SK-N-SH treated with all-trans-retinoic acid at 6 μM for 48 hours (cell line): ENCODE measurements around the gene SLC39A2.
A peak's percentile ranks its signal among the peaks of the same experiment; 100 is the strongest.

Experiments
- ATAC-seq: fragments of 200-7000 bp; cut with Tn5 transposase; 3 replicates; pipeline ENCODE4 v1.9.1; 2020; ENCODE audit warnings: mild to moderate bottlenecking, moderate library complexity
- BACH2 ChIP-seq: fragments of 250-450 bp; sonication (Bioruptor Pico); IDR thresholded peaks from 2 replicates; pipeline ENCODE4 v1.9.0; 2021; ENCODE audit warnings: mild to moderate bottlenecking, borderline replicate concordance
- CREB5 ChIP-seq: fragments of 250-450 bp; sonication (Bioruptor Pico); IDR thresholded peaks from 2 replicates; pipeline ENCODE4 v1.5.1; 2020; ENCODE audit warnings: low read depth, mild to moderate bottlenecking, moderate library complexity
- CSRNP3 ChIP-seq: fragments of 250-450 bp; sonication (Bioruptor Pico); IDR thresholded peaks from 2 replicates; pipeline ENCODE4 v1.5.1; 2021; ENCODE audit warnings: mild to moderate bottlenecking, moderate library complexity
- GLIS3 ChIP-seq: fragments of 250-450 bp; sonication (Bioruptor Pico); IDR thresholded peaks from 2 replicates; pipeline ENCODE4 v1.5.0; 2020; ENCODE audit warnings: mild to moderate bottlenecking, moderate library complexity
- OSR1 ChIP-seq: fragments of 250-450 bp; sonication (Bioruptor Pico); IDR thresholded peaks from 2 replicates; pipeline ENCODE4 v1.8.0; 2022; ENCODE audit warnings: moderate library complexity, mild to moderate bottlenecking, inconsistent platforms
- PPARA ChIP-seq: fragments of 250-450 bp; sonication (Bioruptor Pico); IDR thresholded peaks from 2 replicates; pipeline ENCODE4 v1.5.0; 2020; ENCODE audit warnings: mild to moderate bottlenecking, borderline replicate concordance
- RARB ChIP-seq: fragments of 250-450 bp; sonication (Bioruptor Pico); IDR thresholded peaks from 2 replicates; pipeline ENCODE4 v1.8.0; 2021; ENCODE audit warnings: mild to moderate bottlenecking, moderate library complexity
- TOX ChIP-seq: fragments of 250-450 bp; sonication (Bioruptor Pico); IDR thresholded peaks from 2 replicates; pipeline ENCODE4 v1.8.0; 2021; ENCODE audit warnings: mild to moderate bottlenecking, moderate library complexity, borderline replicate concordance
- ZFP3 ChIP-seq: fragments of 250-450 bp; sonication (Bioruptor Pico); IDR thresholded peaks from 2 replicates; pipeline ENCODE4 v1.5.0; 2020; ENCODE audit warnings: mild to moderate bottlenecking, moderate library complexity
- ZNF565 ChIP-seq: fragments of 450-650 bp; formaldehyde crosslinking; conservative IDR thresholded peaks from 2 replicates; pipeline ENCODE4 v1.5.0; 2020; ENCODE audit warnings: low read depth, mild to moderate bottlenecking, moderate library complexity
- ZNF70 ChIP-seq: fragments of 450-650 bp; formaldehyde crosslinking; IDR thresholded peaks from 2 replicates; pipeline ENCODE4 v1.5.0; 2020; ENCODE audit warnings: mild to moderate bottlenecking, moderate library complexity
- ZNF8 ChIP-seq: fragments of 450-650 bp; formaldehyde crosslinking; IDR thresholded peaks from 2 replicates; pipeline ENCODE4 v1.5.0; 2020; ENCODE audit warnings: mild to moderate bottlenecking, moderate library complexity
- TF ChIP-seq, protein P1 (sequence below): fragments of 250-450 bp; sonication (Bioruptor Pico); IDR thresholded peaks from 2 replicates; pipeline ENCODE4 v1.5.0; 2020; ENCODE audit warnings: mild to moderate bottlenecking, moderate library complexity
- TF ChIP-seq, protein P2 (sequence below): fragments of 250-450 bp; sonication (Bioruptor Pico); IDR thresholded peaks from 2 replicates; pipeline ENCODE4 v1.8.0; 2020; ENCODE audit warnings: mild to moderate bottlenecking, moderate library complexity, borderline replicate concordance
- TF ChIP-seq, protein P3 (sequence below): fragments of 250-450 bp; sonication (Bioruptor Pico); IDR thresholded peaks from 2 replicates; pipeline ENCODE4 v1.8.0; 2021; ENCODE audit warnings: low read depth, mild to moderate bottlenecking, moderate library complexity, borderline replicate concordance

The SLC39A2 gene

GRCh38 chr14:21041676-21042433 is 42.8 kb downstream of the SLC39A2 start, which contains the start of gene RNASE7:
RNASE7 (plus strand) TSS chr14:21042362; CDS start chr14:21042993, 631 bp downstream.
- peak; percentile 25 for ATAC-seq
- TF ChIP-seq CREB5 (CRISPR knock-in tag) (no peak), PPARA (CRISPR knock-in tag) (no peak), TOX (no peak), ZNF565 (no peak), ZNF8 (no peak), ZFP3 (CRISPR knock-in tag) (no peak)
- TF ChIP-seq, protein P1, sequence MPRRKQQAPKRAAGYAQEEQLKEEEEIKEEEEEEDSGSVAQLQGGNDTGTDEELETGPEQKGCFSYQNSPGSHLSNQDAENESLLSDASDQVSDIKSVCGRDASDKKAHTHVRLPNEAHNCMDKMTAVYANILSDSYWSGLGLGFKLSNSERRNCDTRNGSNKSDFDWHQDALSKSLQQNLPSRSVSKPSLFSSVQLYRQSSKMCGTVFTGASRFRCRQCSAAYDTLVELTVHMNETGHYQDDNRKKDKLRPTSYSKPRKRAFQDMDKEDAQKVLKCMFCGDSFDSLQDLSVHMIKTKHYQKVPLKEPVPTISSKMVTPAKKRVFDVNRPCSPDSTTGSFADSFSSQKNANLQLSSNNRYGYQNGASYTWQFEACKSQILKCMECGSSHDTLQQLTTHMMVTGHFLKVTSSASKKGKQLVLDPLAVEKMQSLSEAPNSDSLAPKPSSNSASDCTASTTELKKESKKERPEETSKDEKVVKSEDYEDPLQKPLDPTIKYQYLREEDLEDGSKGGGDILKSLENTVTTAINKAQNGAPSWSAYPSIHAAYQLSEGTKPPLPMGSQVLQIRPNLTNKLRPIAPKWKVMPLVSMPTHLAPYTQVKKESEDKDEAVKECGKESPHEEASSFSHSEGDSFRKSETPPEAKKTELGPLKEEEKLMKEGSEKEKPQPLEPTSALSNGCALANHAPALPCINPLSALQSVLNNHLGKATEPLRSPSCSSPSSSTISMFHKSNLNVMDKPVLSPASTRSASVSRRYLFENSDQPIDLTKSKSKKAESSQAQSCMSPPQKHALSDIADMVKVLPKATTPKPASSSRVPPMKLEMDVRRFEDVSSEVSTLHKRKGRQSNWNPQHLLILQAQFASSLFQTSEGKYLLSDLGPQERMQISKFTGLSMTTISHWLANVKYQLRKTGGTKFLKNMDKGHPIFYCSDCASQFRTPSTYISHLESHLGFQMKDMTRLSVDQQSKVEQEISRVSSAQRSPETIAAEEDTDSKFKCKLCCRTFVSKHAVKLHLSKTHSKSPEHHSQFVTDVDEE (CRISPR knock-in tag), result no peak
- TF ChIP-seq, all 23 proteins: peak for 0

DNA sequence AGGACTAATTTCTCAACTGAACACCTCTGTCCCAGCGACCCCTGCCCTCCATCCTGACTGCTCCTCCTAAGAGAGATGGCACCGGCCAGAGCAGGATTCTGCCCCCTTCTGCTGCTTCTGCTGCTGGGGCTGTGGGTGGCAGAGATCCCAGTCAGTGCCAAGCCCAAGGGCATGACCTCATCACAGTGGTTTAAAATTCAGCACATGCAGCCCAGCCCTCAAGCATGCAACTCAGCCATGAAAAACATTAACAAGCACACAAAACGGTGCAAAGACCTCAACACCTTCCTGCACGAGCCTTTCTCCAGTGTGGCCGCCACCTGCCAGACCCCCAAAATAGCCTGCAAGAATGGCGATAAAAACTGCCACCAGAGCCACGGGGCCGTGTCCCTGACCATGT is 43.8 kb downstream of the SLC39A2 start:
- TF ChIP-seq CSRNP3 (CRISPR knock-in tag), result no peak
- no peak for TF ChIP-seq PPARA (CRISPR knock-in tag)
- TF ChIP-seq BACH2, result no peak
- no peak for TF ChIP-seq ZNF565
- TF ChIP-seq, protein P1 (CRISPR knock-in tag), result no peak
- no peak for TF ChIP-seq CREB5 (CRISPR knock-in tag)
- TF ChIP-seq GLIS3, result no peak
- TF ChIP-seq, protein P2, sequence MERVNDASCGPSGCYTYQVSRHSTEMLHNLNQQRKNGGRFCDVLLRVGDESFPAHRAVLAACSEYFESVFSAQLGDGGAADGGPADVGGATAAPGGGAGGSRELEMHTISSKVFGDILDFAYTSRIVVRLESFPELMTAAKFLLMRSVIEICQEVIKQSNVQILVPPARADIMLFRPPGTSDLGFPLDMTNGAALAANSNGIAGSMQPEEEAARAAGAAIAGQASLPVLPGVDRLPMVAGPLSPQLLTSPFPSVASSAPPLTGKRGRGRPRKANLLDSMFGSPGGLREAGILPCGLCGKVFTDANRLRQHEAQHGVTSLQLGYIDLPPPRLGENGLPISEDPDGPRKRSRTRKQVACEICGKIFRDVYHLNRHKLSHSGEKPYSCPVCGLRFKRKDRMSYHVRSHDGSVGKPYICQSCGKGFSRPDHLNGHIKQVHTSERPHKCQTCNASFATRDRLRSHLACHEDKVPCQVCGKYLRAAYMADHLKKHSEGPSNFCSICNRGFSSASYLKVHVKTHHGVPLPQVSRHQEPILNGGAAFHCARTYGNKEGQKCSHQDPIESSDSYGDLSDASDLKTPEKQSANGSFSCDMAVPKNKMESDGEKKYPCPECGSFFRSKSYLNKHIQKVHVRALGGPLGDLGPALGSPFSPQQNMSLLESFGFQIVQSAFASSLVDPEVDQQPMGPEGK, result no peak
- no peak for TF ChIP-seq OSR1 (CRISPR knock-in tag)
- no peak for TF ChIP-seq ZFP3 (CRISPR knock-in tag)
- no peak for TF ChIP-seq RARB (CRISPR knock-in tag)
- TF ChIP-seq, protein P3, sequence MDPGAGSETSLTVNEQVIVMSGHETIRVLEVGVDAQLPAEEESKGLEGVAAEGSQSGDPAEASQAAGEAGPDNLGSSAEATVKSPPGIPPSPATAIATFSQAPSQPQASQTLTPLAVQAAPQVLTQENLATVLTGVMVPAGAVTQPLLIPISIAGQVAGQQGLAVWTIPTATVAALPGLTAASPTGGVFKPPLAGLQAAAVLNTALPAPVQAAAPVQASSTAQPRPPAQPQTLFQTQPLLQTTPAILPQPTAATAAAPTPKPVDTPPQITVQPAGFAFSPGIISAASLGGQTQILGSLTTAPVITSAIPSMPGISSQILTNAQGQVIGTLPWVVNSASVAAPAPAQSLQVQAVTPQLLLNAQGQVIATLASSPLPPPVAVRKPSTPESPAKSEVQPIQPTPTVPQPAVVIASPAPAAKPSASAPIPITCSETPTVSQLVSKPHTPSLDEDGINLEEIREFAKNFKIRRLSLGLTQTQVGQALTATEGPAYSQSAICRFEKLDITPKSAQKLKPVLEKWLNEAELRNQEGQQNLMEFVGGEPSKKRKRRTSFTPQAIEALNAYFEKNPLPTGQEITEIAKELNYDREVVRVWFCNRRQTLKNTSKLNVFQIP (CRISPR knock-in tag), result no peak
- TF ChIP-seq ZNF70 (CRISPR knock-in tag), result no peak
- no peak for TF ChIP-seq ZNF8
- no peak for ATAC-seq
